ENCODE results near the gene PNPLA5.

- TF ChIP-seq CTCF (conservative IDR thresholded peaks at IDR 0.05 in 1 of 2, IDR thresholded peaks at IDR 0.05 in 1 of 2; ENCODE audit: low read depth in 1 of 2, low read length in 2 of 2) = no peak
- TF ChIP-seq EZH2 (IDR thresholded peaks at IDR 0.05; ENCODE audit: low read length, missing control alignments) = no peak
These were observed 36.4 kb downstream of the PNPLA5 start for GRCh38 chr22:43855431-43855830.

All from fibroblast of lung (primary cell).